CD4-positive, alpha-beta T cell treated with Interleukin-2 at 100 ng/mL for 4 hours (primary cell): Measurements from ENCODE around the gene RGS6.

ENCODE experiments used
- DNase-seq: peaks from one replicate; pipeline ENCODE4 v3.0.0-alpha.2; 2020; ENCODE audit warnings: low spot score

Gene RGS6

DNA sequence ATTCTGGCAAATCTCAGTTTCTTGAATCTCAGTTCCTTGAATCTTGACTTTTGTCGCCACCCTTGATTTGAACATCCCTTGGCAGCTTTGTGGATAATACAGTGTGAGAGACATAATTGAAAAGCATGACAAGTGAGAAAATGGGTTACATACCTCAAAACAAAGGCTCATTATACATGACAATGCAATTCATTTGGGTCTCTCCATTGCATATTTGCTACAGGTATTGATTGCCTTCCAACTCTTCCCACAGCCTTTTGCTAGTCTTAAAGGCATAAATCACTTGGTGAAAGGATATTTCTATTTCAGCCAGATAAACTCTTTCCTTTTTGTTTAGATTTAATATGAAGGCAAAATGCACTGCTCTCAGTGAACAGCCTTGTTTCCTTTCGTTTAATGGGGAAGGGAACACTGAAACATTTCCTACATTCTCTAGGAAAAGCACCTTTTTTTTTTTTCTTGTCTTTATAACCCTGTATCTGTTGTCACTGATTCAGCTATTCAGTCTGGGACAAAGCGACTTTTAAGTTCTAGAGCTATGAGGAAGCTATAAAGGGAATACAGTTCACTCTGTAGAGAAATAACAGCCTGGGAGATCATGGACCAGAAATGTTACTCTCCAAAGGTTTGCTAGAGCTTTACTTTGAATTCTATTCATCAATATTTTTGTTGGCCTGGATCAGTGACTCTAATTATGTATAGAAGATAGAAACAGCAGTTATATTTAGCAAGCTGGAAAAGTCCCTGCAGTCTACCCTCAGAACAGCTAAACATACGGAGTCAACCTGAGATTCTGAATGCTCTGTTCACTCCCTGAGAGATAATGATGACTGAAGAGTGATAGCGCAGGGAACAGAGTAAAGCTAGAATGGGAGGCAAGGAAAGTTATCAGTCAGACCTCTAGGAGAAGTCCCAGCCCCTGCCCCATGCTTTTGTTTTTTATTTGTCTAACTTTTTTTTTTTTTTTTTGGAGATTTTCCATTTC is 311.4 kb downstream of the RGS6 start:
- no peak for DNase-seq

DNA sequence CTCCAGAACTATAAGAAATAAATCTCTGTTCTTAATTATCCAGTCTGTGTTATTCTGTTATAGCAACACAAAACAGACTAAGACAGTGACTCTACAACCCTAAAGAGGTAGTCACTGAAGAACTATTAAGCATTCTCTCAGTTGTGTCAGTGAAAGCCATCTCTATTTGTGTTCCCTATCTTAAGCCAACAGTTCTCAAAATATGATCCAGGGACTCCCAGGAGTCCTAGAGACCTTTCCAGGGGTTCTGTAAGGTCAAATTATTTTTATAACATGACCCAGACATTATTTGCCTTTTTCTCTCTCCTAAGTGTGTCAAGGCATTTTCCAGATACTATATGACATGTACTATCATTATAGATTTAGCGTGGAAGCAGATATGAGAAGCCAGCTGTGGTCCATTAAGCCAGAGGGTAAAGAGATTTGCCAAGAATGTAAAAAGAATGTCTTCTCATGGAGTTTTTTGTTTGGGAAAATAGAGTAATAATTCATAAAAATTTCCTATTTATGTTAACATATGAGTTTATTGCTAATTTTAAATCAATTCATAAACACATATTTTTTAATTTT is 315.8 kb downstream of the RGS6 start:
- no peak for DNase-seq

GRCh38 chr14:72253503-72253902 is 321.3 kb downstream of the RGS6 start:
- no peak for DNase-seq

GRCh38 chr14:72254202-72254936 is 322.1 kb downstream of the RGS6 start:
- no peak for DNase-seq

DNA sequence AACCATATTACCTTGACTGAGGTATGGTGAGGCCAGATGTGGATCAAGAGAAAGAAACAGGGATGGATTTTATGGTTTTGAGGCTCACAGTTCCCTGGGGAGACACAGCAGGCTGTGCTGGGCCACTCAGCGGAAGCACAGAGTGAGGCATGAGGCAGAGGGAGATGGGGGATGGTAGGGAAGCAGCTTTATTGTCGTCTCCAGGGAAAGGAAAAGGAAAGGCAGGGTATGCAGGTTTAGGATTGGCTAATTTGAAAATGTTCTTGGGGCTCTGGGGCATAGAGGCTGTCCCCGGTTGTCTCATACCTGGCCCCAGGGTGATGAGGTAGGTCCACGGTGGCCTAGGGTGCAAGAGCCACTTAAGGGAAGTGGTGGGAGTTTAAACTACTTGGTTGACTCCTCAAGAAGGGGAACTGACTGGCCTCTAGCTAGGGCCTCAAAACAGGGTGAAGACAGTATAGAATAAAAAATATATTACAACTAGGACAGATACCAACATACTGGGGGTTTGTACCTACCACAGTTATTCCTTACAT is 322.8 kb downstream of the RGS6 start:
- DNase-seq: no peak

- DNase-seq: no peak
These were observed 323.8 kb downstream of the RGS6 start for GRCh38 chr14:72256055-72256454.

GRCh38 chr14:72261068-72261467 is 328.8 kb downstream of the RGS6 start:
- DNase-seq: no peak

GRCh38 chr14:72262771-72263170 is 330.5 kb downstream of the RGS6 start:
- DNase-seq: no peak

DNA sequence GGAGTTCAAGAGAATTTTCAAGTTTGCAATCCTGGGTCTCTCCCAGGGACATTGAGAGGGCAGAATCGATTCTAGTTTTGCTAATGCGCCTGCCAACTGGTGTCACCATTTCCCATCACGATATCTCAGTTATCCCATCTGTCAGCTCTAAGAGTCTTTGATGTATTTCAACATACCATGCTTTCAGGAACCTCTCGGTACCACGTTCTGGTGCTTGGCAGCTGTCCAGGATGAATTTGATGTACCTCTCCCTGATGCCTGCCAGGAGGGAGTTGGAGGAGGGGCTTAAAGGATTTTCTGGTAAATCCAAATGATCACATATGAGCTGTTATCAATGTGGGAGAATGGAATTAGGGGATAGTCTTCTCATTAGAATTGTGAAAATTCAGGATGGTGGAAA is 332.5 kb downstream of the RGS6 start:
- no peak for DNase-seq

- no peak for DNase-seq
These were observed 338.0 kb downstream of the RGS6 start for GRCh38 chr14:72270147-72270727.

DNA sequence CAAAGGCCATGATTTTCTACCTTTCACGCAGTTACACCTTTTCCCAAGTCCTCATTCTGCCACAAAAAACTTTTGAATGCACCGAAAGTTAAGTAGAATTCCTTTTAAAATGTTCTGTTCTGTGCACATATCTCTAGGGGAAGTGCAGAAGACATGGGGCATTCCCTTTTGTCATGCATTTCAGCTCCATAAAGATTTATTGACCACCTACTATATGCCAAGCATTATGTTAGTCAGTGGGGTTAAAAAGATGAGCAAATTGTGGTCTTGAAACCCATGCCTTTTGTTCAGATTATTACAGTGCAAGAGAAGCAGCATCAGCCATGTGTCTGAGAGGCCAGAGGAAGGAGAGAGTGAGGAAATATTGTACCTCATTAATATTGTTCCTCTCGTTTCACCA is 338.5 kb downstream of the RGS6 start:
- DNase-seq: no peak

DNA sequence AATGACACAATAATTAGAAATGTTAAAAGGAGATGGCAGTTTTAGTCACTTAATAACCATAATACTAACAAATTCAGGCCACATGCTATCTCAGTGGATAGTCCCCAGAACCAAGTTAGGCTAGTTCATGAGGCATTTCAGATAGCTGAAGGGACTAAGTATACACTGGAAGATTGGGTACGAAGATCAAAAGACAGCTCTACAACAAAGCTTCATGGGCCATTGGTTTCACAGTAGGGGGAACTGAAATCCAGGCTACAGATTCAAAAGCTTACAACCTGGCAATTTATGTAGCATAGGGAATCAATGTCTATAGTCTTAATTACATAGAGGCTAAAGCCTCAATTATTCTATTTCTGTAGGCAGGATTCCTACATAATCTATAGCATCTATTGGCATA is 343.0 kb downstream of the RGS6 start:
- DNase-seq: no peak

- no peak for DNase-seq
These were observed 346.1 kb downstream of the RGS6 start for GRCh38 chr14:72278316-72278715.

DNA sequence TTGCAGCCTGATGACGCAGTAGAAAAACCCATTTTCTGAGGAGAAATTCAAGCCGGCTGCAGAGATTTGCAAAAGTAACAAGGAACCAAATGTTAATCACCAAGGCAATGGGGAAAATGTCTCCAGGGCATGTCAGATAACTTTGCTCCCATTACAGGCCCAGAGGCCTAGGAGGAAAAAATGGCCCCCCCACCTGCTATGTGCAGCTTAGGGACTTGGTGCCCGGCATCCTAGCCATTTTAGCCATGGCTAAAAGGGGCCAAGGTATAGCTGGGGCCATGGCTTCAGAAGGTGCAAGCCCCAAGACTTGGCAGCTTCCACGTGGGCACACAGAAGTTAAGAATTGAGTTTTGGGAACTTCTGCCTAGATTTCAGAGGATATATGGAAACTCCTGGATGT is 351.9 kb downstream of the RGS6 start:
- no peak for DNase-seq

DNA sequence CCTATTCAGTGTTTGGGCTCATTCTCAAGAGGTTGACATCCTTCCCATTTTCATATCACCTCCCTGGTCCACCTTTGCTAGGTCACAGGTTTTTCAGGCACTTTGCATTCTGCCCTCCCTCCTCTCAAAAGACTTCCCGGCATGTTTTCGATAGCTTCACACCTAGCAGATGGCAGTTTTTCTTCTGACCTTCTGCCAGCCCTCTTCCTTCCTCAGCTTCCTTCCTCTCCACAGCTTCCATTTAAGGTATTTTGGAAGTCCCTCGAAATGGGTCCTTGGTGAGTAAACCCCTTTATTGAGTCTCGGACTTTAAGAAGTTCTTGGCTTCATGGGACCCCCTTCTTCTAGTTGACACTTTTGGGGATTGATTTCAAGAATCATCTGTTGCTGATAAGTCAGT is 358.0 kb downstream of the RGS6 start:
- DNase-seq: no peak

DNA sequence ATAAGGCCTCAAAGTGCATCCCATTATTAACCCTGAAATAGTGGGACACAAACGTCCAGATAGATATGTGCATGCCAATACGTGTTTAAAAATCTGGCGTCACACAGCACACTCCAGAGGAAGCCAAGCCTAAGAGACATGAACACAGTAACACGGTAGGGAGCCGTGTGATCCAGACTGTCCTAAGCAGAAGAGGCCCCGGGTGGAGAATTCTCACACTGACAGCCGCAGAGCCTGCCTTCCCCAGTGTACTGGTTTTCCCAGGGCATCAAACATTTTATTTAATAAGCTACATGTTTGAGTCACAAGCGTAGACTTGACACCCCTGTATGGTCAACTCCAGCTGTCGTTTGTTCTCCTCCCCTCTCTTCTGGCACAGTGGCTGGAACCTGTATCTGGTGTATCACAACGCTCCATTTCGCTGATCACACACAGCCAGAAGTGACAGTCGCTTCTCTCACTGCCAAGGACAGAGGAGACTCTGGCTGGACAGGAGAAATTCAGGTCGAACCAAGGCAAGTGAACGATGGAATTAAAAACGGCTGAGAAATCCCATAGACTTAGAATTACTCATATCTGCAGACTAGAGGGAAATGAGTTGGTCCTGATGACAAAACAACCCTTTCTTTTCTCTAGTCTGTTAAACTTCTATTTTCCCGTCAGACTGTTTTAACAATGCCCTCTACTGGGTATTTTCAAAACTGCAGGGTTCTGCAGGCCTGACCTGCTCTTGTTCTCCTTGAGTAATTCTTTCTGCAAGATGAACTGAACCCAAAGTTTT is 359.9 kb downstream of the RGS6 start:
- DNase-seq: no peak

GRCh38 chr14:72292689-72293024 is 360.4 kb downstream of the RGS6 start:
- no peak for DNase-seq

- DNase-seq: no peak
These were observed 369.1 kb downstream of the RGS6 start for GRCh38 chr14:72301352-72301751.

DNA sequence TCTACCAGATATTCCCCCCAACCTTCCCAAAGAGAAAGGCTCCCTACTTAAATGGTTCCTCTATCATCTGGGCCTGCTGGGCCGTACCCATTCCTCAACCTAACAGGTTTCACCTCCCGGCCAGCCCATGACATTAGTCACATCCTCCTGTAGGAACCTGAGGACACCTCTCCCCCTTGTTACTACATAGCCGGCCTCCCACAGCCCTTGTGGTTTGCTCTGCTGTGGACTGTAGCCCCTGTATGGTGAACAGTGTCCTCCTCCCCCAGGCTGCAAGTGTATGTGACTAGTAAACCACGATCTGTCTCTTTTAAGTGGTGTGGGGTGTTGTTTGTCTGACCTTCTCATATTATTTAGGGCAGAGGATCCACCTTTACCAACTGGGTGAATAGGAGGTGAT is 371.7 kb downstream of the RGS6 start:
- DNase-seq: no peak

DNA sequence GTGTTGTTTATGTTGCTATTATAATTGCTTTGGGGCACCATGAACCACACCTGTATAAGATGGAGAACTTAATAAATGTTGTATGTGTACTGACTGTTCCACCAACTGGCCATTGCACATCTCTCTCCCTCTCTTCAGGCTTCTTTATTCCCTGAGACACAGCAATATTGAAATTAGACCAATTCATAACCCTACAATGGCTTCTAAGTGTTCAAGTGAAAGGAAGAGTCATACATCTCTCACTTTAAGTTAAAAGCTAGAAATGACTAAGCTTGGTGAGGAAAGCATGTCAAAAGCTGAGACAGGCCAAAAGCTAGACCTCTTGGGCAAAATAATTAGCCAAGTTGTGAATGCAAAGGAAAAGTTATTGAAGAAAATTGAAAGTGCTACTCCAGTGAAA is 373.3 kb downstream of the RGS6 start:
- DNase-seq: no peak

GRCh38 chr14:72308967-72309485 is 376.8 kb downstream of the RGS6 start:
- DNase-seq: no peak
